ENCODE measurements around the gene PCYT1B.
"Not testable (repeated sequence)": the region's sequence is repeated elsewhere in the genome, so short reads cannot be mapped to it uniquely, and the experiment has no call there.

Gene PCYT1B

DNA sequence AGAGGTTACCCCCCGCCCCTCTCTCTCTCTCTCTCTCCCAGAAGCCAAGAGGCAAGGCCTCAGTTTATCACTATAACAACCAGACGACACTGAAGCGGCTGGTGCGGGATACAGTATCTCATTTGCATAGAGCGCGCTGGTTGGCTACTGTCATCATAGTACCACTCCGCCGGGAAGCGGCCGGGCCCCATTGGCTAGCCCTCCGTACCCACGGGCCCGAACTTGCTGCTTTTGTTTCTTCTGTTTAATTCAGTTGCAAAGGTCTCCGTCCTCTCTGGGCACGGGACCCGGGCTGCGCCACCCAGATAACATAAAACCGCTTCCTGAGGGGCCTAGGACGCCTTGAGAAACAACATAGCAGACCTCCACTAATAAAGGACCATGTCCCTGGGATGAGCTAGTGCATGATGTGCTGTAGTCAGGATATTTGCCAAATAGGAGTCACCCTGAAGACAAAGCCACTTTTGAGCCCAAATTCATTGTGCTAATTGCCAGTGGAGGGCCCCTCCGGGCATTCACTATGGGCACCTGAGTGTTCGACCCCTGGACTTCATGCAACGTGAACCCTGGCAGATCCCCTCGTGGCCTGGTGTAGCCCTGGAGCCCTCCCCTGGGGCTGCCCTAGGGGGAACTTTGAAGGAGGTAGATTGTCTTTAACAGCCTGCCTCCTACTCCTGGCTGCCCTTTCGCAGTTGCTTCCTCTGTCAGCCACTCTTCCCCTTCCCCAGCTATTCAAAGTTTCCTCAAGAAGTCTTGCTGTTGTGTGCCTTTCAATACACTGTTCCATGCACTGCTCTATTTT is at the start of gene PCYT1B:
TSS of gene PCYT1B (minus strand) at position 91 of the 802 bp plus-strand sequence. CDS start 242 bp downstream, outside the sequence.
- DNase-seq, result no peak

DNA sequence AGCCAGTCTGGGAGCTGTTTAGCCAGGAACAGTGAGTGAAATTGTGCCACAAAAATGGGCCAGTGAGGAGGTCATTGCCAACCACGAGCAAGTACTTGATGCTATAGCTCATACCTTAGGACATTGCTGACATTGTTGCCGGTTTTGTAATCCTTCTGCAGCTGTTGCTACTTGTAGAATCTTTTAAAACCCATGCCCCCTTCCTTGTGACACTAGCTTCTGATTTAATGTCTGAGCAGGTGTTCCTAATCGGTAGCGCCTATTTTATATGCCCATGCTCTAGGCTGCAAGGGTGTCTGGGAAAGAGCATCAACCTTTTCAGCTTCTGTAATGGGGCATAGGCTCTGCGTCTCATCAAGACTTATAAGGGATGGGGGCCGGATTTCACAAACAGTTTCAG is 49.1 kb upstream of the PCYT1B start:
- DNase-seq, result no peak

DNA sequence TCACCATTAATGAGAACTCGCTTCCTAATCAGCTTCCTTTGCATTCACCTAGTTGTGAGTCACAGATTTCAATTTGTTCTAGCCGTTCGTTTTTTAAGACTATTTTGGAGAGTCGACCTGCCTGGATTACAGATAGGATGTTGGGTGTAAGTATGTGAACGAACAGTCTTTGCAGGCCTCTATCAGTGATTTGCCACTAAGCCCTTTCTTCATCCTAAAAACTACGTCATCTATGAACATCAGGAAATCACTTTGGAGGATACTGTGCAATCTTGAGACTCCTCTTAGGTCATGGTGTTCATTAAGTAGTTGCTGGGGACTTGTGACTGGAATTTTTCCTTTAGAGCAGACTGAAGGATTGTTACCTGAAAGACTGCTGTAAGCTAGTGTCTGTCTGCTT is 47.7 kb upstream of the PCYT1B start:
- DNase-seq, result no peak

DNA sequence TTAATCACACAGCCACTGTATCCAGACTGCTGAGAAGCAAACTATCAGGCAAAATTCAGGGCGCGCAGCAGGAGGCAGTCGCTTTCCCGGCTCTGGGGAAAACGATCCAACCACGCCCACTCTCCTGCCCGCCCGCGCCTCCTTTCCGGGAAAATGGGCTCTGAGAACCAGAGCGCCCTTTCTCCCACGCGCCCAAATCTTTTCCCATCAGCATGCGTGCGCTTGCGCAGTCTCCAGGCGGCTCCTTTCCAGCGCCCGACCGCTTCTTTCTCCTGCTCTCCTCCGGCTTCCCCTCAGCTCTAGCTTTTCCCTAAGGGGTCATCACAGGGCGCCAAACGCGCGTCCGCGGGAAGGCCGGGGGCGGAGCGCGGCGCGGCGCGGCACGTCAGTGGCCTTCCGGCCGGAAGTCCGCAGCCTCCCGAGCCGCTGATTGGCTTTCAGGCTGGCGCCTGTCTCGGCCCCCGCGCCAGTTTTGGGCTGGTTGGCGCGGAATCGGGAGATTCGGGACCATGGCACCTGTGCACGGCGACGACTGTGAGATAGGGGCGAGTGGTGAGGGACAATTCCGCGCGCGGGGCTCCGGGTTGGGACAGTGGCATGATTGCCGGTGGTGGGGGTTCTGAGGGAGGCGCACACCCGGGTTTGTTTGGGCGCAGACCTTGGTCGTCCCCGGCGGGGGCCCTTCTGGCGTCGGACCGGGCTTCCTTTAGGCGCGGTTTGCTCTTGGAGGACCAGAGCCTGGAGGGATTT is 46.5 kb upstream of the PCYT1B start, which contains the start of gene POLA1:
TSS of gene POLA1 (plus strand) at position 466 of the 750 bp plus-strand sequence. CDS start at position 510, 44 bp downstream.
- peak; percentile 66 for DNase-seq

DNA sequence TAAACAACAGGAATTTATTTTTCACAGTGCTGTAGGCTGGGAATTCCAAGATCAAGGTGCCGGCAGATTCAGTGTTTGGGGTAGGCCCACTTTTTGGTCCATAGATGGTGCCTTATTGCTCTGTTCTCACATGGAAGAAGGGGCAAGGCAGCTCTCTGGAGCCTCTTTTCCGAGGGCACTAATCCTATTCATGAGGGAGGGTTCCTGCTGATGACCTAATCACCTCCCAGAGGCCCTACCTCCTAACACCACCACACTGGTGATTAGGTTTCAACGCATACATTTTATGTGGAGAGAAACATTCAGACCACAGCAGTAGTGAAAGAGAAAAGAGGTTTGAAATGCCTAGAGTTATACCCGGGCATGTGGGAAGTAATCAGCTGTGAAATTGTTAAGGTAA is 45.2 kb upstream of the PCYT1B start:
- no peak for DNase-seq

DNA sequence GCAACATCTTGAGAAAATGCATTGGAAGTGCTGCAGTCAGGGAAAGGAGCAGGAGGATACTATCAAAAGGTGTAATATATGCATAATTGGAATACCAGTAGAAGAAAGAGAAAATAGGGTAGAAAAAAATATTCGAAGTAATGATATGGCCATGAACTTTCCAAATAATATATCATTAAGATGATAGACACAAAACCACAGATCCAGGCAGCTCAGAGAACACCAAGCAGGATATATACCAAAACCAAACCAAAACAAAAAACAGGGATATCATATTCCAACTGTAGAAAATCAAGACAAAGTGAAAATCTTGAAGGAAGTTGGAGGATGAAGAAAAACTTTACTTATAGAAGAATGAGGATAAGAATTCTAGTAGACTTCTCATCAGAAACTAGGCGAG is 36.9 kb upstream of the PCYT1B start:
- DNase-seq, result no peak

DNA sequence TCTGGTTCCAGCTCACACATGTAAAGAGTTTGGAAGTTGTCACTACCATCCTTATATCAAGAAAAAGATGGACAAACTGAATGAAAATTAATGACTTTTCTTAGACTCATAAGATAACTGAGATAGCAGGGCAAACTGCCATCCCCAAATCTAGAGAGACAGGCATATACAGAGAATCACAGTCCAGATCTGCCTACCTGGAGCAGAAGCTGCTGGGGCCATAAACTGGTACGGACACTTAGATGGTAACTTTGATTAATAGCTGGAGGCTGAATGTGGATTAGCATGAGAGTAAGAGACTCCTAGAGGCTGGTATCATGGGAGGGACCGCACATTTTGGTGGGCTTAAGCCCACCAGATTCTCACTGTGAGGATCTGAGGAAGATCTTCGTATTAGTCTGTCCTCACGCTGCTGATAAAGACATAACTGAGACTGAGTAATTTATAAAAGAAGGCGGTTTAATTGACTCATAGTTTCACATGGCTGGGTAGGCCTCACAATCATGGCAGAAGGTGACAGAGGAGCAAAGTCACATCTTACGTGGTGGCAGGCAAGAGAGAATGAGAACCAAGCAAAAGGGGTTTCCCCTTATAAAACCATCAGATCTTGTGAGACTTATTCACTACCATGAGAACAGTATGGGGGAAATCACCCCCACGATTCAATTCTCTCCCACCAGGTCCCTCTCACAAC is 35.7 kb upstream of the PCYT1B start:
- no peak for DNase-seq

DNA sequence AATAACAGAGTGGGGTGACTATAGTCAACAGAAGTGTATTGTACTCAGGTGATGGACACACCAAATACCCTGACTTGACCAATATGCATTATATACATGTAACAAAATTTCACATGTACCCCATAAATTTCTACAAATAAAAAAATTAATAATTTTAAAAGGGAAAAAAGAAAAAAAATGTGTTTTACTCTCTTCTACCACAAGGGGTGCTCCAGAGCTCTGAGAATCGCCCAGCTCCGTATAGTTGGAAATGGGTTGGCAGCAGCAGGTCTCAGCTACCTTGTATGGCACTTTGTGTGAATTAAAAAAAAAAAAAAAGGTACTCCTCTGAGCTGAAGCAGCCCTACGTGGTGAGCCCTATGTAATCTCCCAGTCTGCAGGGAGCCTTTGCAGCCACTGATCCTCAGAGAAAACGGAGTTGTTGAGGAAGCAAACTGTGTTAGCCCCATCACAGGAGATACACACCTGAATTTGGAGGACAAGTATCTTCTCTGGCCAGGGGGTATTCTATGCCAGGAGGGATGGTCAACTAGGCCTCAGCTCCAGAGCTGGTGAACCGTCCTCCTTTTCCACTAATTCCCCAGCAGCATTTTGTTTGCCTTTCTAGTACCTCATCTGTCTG is 29.4 kb upstream of the PCYT1B start:
- DNase-seq, result no peak

DNA sequence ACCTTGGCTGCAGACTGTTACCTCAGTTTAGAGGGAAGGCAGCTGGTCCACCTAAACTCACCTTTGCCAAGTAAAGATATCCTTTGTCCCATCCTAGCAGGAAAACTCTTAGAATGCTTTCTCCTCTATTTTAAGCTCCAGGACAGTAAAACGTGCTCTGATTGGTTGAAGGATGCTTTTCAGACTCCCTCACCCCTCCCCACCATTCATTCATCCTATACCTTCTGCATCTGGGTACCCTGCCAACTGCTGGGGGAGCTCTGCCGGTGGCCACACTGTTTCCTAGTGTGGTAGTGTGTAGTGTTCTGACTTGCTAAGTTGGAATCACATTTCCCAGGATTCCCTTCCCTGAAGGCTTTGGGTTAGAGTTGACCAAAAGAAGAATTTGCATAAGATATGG is 26.3 kb upstream of the PCYT1B start:
- no peak for DNase-seq

DNA sequence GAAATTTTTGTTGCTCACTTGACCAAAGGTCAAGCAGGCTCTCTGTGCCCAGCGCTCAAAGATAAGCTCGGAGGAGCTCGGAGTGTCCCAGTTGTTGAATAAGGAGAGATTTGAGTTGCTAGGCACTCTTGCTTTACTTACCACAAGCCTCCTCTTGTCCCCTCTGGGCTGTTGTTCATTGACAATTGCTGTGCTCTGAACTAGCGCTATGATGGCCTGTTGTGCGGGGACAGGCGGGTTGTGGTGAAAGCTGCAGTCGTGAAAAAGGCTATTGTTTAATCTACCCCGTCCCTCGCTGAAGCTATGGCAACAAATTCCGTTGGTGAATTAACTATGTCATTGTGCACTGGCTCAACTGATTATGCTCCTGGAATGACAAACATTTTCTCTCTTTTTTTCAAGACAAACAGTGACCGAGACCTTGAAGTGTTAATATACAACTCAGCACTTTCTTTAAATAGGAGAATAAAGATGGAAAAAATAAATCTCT is 25.6 kb upstream of the PCYT1B start:
- no peak for DNase-seq

DNA sequence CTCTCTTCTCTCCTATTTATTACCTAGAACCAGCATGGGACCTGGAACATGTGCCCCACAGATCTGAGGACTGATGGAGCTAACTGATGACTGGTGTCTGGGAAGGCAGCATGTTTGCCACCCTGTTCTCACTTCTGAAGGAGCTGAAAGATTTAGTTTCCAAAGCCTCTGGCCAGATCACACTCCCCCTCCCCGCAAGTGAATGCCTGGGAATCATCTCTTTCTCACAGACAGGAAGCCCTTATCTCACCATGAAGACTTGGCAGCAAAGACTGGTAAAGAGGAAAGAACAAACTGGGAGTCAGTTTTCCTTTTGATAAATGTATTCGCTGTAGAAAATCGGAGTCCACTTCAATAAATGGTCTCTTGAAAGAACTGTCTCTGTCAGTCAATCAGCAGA is 21.0 kb upstream of the PCYT1B start:
- DNase-seq, result no peak

DNA sequence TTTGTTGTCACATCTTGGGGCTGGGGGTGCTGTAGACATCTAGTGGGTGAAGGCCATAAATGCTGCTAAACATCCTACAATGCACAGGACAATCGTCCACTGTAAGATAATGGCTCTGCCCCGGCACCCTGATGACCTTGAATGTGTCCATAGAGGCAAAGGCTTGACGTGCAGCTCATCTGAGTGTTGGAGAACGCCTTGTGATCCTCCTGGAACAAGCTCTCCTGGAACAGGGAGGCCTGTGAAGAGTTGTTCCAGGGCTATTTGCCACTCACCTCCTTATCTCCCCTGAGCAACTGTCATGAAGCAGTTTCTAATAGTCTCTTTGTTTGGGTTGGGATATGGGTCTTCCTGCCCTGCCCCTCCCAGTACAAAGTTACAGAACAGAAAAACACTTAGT is 15.2 kb upstream of the PCYT1B start:
- DNase-seq, result no peak

DNA sequence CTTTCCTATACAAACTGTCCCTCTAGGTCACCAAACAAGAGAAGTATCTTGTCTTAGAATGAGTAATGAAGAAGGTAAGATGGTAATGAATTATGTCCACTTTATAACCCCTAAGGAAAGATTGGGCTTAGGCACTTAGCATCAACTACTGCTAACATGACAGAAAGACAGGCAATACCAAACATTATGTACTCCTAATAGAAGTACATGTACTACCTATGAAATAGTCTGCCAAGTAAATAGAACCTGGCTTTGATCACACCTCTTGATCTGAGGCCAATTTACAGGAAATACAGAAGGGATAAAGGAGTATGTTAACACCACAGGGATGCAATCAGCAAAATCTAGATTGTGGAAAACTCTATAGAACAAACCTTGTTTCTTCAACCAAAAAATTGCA is 14.1 kb upstream of the PCYT1B start:
- DNase-seq, result no peak

DNA sequence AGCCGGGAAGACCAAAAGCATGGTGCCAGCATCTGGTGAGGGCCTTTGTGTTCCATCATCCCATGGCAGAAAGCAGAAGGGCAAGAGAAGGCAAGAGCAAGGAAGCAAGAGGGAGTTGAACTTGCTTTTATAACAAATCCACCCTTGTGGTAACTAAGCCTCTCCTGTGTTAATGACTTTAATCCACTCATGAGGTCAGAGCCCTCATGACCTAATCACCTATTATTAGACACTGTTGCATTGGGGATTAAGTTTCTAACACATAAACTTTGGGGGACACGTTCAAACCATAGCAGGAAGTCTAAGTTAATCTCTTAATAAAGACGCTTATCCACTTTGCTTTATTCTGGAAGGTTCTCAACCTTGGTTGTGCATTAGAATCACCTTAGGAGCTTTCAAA is 12.5 kb upstream of the PCYT1B start:
- DNase-seq, result no peak

DNA sequence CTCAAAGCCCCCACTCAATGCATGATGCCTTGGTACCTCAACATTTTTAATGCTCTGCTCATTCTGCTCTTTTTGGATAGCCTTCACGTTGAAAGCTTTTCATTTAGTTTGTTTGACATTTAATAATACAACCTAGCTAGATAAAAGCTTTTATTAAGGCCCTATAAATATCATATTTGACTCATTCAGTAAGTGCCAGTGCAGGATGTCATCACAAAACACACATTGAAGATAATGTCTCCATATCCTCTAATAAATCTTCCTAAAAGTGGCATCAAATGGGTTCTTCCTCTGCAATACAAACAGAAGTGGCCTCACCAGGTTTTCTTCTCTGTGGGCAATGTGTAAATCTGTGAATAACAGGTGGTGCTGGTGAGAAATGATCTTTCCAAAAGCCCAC is 12.0 kb upstream of the PCYT1B start:
- no peak for DNase-seq

DNA sequence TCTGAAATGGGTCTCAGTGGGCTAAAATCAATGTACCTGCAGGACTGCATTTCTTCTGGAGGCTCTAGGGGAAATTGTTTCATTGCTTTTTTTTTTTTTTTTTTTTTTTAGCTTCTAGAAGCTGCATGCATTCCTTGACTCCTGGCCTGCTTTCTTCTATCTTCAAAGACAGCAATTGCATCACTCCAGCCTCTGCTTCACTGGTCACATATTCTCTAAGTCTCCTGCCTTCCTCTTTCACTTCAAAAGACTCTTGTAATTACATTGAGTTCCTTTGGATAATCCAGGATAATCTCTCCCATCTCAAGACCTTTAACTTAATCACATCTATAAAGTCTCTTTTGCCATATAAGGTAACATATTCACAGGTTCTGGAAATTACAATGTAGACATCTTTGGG is 11.3 kb upstream of the PCYT1B start:
- DNase-seq, result no peak

DNA sequence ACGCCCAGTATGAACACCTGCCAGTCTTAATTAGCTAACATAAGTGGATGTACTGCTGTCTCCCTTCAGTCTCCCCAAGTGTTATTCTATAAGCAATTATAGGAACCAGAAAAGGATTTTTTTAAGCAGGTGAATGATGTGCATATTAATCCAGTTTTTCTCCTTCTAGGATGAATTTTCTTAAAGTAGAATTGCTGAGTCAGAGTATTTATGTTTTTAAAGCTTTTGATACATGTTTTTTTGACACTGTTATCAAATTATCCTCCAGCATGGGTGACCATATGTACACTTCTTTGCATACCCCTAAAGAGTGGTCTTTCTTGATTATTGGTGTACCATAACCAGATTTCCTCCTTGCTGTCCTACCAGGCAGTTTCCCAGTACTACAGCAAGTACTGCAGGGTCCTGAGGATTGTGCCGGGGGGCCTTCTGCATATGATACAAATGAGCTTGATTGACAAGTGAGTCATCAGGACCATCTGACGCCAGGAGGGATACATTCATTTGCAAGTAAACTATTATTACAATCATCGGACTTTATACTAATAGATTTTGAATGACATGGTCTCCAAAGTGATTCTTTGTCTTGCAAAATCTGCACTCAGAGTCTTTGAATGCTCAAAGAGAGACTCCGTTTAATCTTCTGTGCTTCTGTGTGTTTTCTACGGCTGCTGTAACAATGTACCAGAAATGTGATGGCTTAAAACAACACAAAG is 10.7 kb upstream of the PCYT1B start:
- DNase-seq, result no peak

DNA sequence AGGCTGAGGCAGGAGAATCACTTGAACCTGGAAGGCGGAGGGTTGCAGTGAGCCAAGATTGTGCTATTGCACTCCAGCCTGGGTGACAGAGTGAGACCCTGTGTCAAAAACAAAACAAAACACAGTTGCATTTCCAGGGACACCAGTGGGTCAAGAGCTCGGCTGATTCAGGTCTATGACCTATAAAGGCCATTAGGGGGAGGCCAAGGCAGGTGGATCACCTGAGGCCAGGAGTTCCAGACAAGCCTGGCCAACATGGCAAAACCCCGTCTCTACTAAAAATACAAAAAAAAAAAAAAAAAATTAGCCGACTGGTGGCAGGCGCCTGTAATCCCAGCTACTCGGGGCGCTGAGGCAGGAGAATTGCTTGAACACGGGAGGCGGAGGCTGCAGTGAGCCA is 8.5 kb upstream of the PCYT1B start:
- DNase-seq, result not testable (repeated sequence)

DNA sequence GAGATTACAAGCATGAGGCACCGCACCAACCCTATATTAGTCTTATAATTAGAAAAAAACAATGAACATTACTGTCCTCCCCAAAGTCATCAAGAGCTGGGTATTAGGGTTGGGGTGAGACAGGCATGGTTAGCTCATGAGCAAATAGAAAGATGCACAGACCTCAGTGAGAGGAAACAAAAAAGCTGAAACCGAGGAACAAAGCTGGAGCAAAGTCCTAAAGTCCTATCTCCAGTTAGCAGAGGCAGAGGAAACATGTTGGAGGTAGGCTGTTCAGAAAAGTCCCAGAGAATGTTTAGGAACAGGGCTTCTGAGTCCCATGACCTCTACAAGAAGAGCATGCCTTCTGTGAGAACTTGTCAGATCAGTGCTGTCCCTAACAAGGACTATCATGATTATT is 4.6 kb upstream of the PCYT1B start:
- DNase-seq, result no peak

DNA sequence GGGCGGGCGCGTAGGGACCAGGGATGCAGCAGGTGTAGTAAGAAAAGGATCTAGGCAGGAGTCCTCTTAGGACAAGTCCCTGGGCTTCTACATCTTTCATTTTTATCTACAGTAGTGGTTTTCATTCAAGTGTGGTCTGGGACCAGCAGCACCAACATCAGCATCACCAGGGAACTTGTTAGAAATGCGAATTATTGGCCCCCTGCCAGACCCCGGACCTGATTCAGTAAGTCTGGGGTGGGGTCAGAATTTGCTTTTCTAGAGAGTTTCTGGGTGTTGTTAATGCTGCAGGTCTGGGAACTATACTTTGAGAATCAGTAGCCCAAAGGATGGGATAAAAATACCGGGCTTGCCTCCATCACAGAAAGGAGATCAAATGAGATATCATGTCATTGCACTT is 1.3 kb upstream of the PCYT1B start:
- no peak for DNase-seq

DNA sequence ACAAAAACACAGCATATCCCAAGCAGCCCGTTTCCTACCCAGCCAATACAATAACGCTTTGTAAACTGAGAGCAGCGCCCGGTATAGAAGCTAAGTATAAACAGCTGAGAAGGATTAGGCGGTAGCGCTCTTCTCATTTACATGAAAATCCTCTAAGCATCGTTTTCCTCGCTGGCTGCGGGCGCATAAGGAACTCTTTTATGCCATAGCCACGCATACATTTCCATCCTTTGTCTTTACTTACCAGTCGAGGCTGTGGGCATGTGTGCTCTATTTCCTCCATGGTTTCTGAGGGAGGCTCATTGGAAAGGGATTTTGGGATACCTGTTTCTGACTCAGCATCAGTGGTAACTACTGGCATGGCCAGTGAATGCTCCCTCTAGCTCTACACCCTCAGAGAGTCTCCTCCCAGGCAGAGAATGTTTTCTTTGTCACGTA is 383 bp downstream of the PCYT1B start:
- DNase-seq, result no peak

DNA sequence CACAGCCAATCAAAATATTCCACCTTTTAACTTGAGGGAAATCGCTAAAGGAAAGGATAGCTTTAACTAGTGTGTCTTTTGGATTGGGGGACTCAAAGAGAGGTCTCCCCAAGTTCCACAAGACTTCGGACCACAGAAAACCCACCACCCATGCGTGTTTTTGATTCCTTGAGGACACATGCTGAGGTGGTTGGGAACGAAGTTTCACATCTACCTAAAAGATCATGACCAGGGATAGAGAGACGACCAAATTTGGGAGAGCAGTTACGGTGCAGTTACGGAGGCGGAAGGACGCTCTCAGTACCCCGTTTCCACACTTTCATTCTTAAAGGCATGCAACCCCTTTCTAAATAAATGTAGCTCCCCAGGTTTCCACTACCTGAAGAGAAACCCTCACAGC is 1.1 kb downstream of the PCYT1B start:
- no peak for DNase-seq

Data from NK-92 treated with Interleukin-12 subunit alpha and Interleukin-12 subunit beta, amount 100 ng/mL, for 24 hours (cell line).